Esophagus mucosa (tissue), 1 donor: ENCODE results near the gene COLGALT1. TPM values are rescaled to one million over a fixed set of nuclear protein-coding genes. Genes with fewer than 3 reads are reported as not detected.
"Not testable (repeated sequence)": the region's sequence is repeated elsewhere in the genome, so short reads cannot be mapped to it uniquely, and the experiment has no call there.

Experiments
- ATAC-seq: fragments of 200-7000 bp; cut with Tn5 transposase; one replicate; pipeline ENCODE4 v1.9.1; 2020
- total RNA-seq: library from RNA; stranded (reverse); gene quantifications from one replicate; pipeline ENCODE4 v1.2.4, GENCODE V29; 2023
- donor health status: DM: yes; HTN: yes; CAD: no.

Gene COLGALT1
- total RNA-seq, 1 donor from 2014 or later: 28.5 TPM

- ATAC-seq: no peak
Observed at GRCh38 chr19:17534767-17535166, 20.7 kb upstream of the COLGALT1 start.

DNA sequence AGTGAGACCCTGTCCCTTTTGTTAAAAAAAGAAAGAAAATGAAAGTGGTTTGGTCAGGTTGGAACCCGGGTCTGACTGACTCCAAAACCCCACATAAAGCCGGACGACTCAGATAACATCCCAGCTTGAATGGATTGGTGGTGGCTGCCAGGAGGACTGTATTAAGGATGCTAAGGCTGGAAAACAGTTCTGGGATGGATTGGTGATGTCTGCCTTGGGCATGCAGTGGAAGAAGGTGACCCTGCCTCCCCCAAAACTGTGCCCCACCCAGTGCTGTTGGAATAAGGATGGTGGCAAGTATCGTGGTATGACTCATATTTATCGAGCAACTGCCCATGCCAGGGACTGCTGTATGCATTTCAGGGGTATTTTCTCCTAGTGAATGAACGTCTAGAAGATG lies 18.5 kb upstream of the COLGALT1 start:
- no peak for ATAC-seq

- ATAC-seq: peak; percentile 27
Observed at GRCh38 chr19:17538684-17539237, 16.7 kb upstream of the COLGALT1 start.

- ATAC-seq: peak; percentile 92
Observed at GRCh38 chr19:17539238-17540117, 16.0 kb upstream of the COLGALT1 start.

- peak; percentile 9 for ATAC-seq
Observed at GRCh38 chr19:17540174-17540573, 15.3 kb upstream of the COLGALT1 start.

DNA sequence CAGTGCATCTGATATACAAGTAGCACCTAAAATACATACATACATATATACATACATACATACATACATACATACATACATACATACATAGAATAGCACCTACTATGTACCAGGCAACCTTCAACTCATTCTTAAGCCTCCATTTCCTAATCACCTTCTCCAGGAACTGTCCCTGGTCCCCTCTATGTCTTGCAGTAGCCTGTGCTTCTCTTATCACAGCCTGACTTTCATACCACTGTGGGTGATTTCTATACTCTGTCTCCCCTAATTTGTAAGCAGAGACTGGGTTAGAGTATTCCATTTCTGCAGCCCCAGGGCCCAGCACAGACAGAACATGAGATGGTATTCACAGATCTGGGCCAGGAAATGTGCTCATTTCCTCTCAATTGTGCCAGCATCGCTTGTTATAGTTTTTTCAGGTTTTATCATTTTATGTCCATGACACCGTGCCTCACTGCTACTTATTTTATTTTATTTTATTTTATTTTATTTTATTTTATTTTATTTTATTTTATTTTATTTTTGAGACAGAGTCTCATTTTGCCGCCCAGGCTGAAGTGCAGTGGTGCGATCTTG lies 14.2 kb upstream of the COLGALT1 start:
- ATAC-seq: no peak

DNA sequence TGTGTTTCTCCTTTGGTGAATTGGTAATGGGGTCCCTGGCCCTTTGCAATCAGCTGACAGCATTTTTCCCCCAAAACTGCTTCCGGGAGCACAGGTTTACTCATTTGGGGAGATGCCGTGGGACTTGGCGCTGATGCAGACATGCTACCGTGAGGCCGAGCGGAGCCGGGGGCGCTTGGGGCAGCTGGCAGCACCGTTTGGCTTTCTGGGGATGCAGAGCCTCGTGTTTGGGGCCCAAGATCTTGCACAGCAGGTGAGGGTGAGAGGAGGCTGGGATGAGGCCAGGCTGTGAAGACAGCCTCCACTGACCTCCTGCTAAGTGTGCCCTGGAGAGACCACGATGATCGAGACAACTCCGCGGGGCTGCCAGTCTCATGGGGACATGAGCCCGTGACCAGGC lies 13.4 kb upstream of the COLGALT1 start:
- ATAC-seq: no peak

- ATAC-seq: no peak
Observed at GRCh38 chr19:17542793-17543582, 12.5 kb upstream of the COLGALT1 start.

DNA sequence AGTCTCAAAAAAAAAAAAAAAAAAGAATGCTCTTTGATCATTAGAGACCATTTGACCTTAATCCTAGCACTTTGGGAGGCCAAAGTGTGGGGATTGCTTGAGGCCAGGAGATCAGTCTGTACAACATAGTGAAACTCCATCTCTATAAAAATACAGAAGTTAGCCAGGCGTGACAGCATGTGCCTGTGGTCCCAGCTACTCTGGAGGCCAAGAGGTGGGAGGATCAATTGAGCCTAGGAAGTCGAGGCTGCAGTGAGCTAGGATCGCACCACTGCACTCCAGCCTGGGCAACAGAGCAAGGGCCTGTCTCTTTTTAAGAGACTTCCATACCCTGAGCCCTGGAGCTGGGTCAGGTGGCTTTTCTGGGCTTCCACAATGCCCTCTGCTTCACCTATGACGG lies 11.5 kb upstream of the COLGALT1 start:
- no peak for ATAC-seq

DNA sequence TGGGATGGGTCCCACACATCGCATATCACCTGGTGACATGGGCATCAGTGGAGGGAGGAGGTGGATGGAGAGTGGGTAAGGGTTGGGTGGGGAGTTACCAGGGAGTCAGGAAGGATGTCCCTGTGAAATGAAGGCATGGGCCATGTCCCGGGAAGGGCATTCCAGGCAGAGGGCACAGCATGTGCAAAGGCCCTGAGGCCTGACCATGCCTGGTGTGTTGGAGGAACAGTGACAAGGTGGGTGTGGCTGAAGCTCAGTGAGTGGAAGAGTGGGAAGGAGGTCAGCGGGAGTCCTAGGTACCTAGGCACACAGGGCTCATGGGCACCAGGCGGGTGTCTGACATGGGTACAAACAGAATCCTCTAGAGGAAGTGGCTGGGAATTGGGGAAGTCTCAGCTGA lies 11.0 kb upstream of the COLGALT1 start:
- no peak for ATAC-seq

DNA sequence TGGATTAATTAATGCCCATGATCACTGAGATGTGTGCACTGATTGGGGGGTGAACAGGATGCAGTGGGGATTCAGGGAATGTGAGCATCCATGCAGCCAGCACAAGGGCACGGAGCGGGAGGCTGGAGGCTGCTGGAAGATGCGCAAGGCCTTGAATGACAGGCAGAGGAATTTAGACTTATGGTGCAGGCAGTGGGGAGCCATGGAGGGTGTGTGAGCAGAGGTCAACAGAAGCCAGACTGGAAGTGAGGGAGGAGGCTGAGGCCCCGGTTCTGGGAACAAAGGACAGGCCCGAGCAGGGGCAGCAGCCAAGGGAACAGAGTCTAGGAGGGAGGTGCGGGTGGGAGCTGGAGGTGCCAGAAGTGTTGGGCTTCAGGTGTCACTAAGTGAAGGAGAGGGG lies 7.3 kb upstream of the COLGALT1 start:
- no peak for ATAC-seq

- no peak for ATAC-seq
Observed at GRCh38 chr19:17549085-17549740, 6.2 kb upstream of the COLGALT1 start.

DNA sequence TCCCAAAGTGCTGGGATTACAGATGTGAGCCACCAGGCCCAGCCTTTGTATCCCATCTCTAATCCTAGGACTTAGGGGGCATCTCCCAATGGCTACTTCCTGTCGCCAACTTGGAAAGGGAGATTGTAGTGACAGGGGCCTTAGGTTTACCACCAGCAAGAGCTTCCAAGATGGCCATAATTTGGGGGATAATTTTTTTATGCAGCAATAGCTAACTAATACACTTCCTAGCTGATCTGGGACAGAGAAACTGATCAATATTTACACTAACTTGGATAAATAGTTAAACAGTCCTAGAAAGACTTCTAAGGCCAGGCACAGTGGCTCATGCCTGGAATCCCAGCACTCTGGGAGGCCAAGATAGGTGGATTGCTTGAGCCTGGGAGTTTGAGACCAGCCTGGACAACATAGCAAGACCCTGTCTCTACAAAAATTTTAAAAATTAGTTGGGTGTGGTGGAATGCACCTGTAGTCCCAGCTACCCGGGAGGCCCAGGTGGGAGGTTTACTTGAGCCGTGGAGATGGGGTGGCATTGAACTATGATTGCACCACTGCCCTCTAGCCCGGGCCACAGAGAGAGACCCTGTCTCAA lies 5.3 kb upstream of the COLGALT1 start:
- ATAC-seq: no peak

GRCh38 chr19:17552735-17553134 lies 2.7 kb upstream of the COLGALT1 start:
- not testable (repeated sequence) for ATAC-seq

DNA sequence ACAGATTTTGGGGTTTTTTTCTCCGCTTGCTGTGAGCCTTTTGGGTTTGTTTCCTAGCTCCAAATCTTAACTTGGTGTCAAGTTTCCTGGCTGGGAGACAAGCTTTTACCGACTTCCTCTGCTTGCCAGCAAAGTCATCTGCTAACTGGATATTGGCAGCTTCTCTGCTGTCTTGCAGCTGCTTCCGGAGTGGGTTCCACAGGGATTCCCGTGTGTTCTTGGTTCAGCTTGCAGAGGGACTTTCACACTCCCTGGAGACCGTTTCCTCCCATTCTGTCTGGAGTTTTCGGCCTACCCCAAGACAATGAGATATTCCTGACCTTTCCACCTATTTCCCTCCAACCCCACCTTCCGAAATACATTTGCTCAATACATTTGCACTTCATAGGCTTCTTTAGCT lies 2.2 kb upstream of the COLGALT1 start:
- no peak for ATAC-seq

DNA sequence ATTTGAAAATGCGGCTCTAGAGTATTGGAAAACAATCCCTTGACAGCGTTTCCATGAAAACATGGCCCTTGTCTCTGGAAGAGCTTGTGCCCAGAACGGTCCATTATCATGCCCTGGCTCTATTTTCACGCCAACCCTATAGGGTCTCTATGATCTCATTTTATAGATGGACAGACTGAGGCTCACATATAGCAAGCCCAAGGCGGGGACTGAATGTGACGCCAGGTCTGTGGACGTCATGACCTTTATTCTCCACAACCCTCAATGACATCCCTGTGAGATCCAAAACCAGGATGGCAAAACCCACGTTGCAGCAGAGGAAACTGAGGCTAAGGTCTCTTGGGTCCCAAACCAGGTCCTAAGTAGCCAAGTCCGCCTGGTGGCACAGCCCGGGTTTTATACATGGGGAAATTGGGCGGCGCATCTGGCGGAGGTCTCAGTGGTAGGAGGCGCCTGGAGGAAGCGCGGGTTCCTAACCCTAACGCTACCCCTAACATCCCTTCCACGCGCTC lies 425 bp upstream of the COLGALT1 start:
- ATAC-seq: peak; percentile 7

DNA sequence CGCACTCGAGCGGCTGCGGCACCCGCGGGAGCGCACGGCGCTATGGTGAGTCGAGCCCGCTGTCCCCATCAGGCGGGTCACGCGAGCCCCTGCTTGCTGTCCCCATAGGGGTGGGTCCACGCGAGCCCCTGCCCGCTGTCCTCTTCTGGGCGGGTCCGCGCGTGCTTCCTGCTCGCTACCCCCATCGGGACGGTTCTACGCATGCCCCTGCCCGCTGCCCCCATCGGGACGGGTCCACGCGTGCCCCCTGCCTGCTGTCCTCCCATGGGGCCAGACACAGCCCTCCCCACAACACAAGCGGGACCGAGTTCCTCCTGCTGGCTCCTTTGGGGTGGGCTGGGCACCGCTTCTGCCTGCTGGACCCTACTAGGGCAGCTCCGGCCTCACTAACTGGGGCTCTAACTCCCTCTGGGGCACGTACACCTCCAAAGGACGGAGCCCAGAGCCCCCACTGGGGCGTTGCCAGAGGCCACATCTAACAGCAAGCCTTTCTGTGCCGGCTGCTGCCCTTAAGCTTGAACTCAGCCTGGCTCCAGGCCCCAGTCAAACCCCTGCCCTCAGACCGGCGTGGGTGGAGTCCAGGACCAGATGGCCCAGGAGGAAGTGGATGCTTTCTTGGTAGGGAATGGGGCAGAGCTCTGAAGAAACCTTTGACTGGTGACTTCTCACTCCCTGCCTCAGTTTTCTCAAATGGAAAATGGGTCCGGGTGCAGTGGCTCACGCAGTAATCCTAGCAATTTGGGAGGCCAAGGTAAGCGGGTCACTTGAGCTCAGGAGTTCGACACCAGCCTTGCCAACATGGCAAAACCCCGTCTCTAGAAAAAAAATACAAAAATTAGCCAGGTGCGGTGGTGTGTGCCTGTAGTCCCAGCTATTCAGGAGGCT lies 722 bp downstream of the COLGALT1 start:
- ATAC-seq: peak; percentile 43

DNA sequence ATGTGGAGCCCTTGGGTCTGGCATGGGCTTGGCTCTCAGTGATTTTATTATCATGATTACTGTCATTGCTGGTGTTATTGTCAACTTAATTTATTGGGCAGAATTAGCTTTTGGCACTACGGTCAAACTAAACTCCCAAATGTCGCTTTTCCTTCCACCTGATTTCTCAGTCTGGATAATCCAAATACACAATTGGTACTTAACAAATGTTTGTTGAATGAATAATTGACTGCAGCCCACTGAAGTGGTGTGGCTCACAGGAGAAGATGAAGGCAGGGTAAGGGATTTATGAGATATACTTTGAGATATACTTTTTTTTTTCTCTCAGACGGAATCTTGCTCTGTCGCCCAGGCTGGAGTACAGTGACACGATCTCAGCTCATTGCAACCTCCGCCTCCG lies 1.5 kb downstream of the COLGALT1 start:
- no peak for ATAC-seq

DNA sequence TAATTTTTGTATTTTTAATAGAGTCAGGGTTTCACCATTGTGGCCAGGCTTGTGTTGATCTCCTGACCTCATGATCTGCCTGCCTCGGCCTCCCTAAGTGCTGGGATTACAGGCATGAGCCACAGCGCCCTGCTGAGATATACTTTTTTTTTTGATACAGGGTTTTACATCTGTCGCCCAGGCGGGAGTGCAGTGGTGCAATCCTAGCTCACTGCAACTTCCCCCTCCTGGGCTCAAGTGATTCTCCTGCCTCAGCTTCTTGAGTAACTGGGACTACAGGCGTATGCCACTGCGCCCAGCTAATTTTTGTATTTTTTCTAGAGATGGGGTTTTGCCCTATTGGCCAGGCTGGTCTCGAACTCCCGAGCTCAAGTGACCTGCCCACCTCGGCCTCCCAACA lies 2.0 kb downstream of the COLGALT1 start:
- no peak for ATAC-seq

GRCh38 chr19:17560205-17560595 lies 4.8 kb downstream of the COLGALT1 start:
- ATAC-seq: peak; percentile 27

GRCh38 chr19:17562097-17562496 lies 6.6 kb downstream of the COLGALT1 start:
- no peak for ATAC-seq
